H1 (cell line): ENCODE results near the gene YAP1. TPM values are rescaled to one million over a fixed set of nuclear protein-coding genes. Genes with fewer than 3 reads are reported as not detected.

Experiments
- CTCF ChIA-PET: fragments of 300-600 bp; sonication (Branson Sonifier 250); formaldehyde crosslinking; loops from one replicate; lab custom pipeline; 2021; ENCODE audit not compliant: partially characterized antibody; lab: Charles Lee
- POLR2A ChIA-PET: fragments of 300-600 bp; sonication (Branson Sonifier 250); formaldehyde crosslinking; loops from one replicate; lab custom pipeline; 2021; ENCODE audit warnings: inconsistent platforms; ENCODE audit not compliant: partially characterized antibody; lab: Charles Lee
- DNase-seq, 2 experiments: peaks; one replicate each; pipeline versions ENCODE4 v3.0.0 to v3.0.0-alpha.2; 2010 to 2022; ENCODE audit warnings: low spot score in 2 of 2, low read depth in 1 of 2, mixed read lengths in 1 of 2
- FAIRE-seq: peaks from 2 replicates; lab custom pipeline; 2011; peaks lifted over from hg19 to GRCh38; lab: Jason Lieb, UNC
- H2AFZ ChIP-seq: 2 replicates; pipeline ENCODE4 v1.8.1; 2012; ENCODE audit warnings: low read length, inconsistent platforms
- H2AK5ac ChIP-seq: 2 replicates; pipeline ENCODE4 v1.6.1; 2013; ENCODE audit warnings: low read depth, low read length
- H2BK120ac ChIP-seq: replicated peaks from 2 replicates; pipeline ENCODE3; 2013; ENCODE audit warnings: low read depth, low read length, inconsistent platforms
- H2BK12ac ChIP-seq: 2 replicates; pipeline ENCODE4 v1.6.1; 2013; ENCODE audit warnings: low read depth, low read length
- H2BK15ac ChIP-seq: 2 replicates; pipeline ENCODE4 v1.6.1; 2013; ENCODE audit warnings: low read length
- H2BK20ac ChIP-seq: 2 replicates; pipeline ENCODE4 v1.6.1; 2013; ENCODE audit warnings: low read length
- H2BK5ac ChIP-seq: 2 replicates; pipeline ENCODE4 v1.6.1; 2013; ENCODE audit warnings: low read depth, low read length
- H3K14ac ChIP-seq: 2 replicates; pipeline ENCODE4 v1.6.1; 2013; ENCODE audit warnings: inconsistent platforms; ENCODE audit not compliant: insufficient read length
- H3K18ac ChIP-seq: 2 replicates; pipeline ENCODE4 v1.6.1; 2013; ENCODE audit warnings: low read length; ENCODE audit errors: extremely low read depth
- H3K23ac ChIP-seq: 2 replicates; pipeline ENCODE4 v1.6.1; 2013; ENCODE audit warnings: inconsistent platforms; ENCODE audit not compliant: insufficient read length
- H3K23me2 ChIP-seq: 2 replicates; pipeline ENCODE4 v1.6.1; 2013; ENCODE audit warnings: low read depth, low read length
- H3K27ac ChIP-seq: 2 replicates; pipeline ENCODE4 v1.6.1; 2011; ENCODE audit warnings: low read depth, low read length, inconsistent platforms
- H3K27me3 ChIP-seq, 4 experiments: replicated peaks in 1 of 4; 1 replicate in 1 of 4; 2 replicates in 3 of 4; pipeline versions ENCODE4 v1.6.1 to v1.8.1; 2011 to 2013; ENCODE audit warnings: low read length in 3 of 4, mild to moderate bottlenecking in 3 of 4, inconsistent platforms in 2 of 4, mixed read lengths in 2 of 4, moderate library complexity in 1 of 4; ENCODE audit not compliant: control insufficient read depth in 3 of 4, insufficient read depth in 3 of 4; ENCODE audit errors: extremely low read depth in 1 of 4
- H3K36me3 ChIP-seq, 4 experiments: 2 replicates each; pipeline versions ENCODE4 v1.6.1 to v1.8.1; 2011 to 2013; ENCODE audit warnings: mild to moderate bottlenecking in 4 of 4, low read length in 3 of 4, moderate library complexity in 2 of 4, control low read depth in 1 of 4, inconsistent platforms in 1 of 4; ENCODE audit not compliant: insufficient read depth in 4 of 4, control insufficient read depth in 2 of 4
- H3K4ac ChIP-seq: replicated peaks from 2 replicates; pipeline ENCODE3; 2013; ENCODE audit warnings: low read length, low read depth, mixed read lengths, inconsistent platforms; ENCODE audit not compliant: insufficient read length
- H3K4me1 ChIP-seq, 4 experiments: replicated peaks in 1 of 4; 1 replicate in 1 of 4; 2 replicates in 3 of 4; pipeline versions ENCODE4 v1.6.1 to v1.8.1; 2011 to 2013; ENCODE audit warnings: low read length in 3 of 4, inconsistent platforms in 2 of 4, mixed read lengths in 1 of 4; ENCODE audit not compliant: insufficient read depth in 4 of 4, control insufficient read depth in 3 of 4
- H3K4me2 ChIP-seq, 2 experiments: 2 replicates each; pipeline versions ENCODE4 v1.6.1 to v1.8.1; 2011 to 2013; ENCODE audit warnings: low read depth in 2 of 2, low read length in 2 of 2, control low read depth in 1 of 2, inconsistent platforms in 1 of 2, mild to moderate bottlenecking in 1 of 2; ENCODE audit not compliant: insufficient read depth in 1 of 2
- H3K4me3 ChIP-seq, 4 experiments: fragments of 200-600, 300-600 bp in 1 of 4; sonication (generic), shearing (Covaris generic), sonication (Bioruptor Twin) in 1 of 4; 2 replicates each; pipeline versions ENCODE4 v1.5.1 to v1.8.1; 2011 to 2016; ENCODE audit warnings: low read length in 4 of 4, low read depth in 3 of 4, control low read depth in 2 of 4, inconsistent platforms in 2 of 4, mild to moderate bottlenecking in 2 of 4, mixed read lengths in 1 of 4, moderate library complexity in 1 of 4; ENCODE audit not compliant: insufficient read depth in 2 of 4; ENCODE audit errors: extremely low read depth in 1 of 4
- H3K56ac ChIP-seq: replicated peaks from 2 replicates; pipeline ENCODE3; 2013; ENCODE audit warnings: low read depth, mild to moderate bottlenecking, mixed read lengths, low read length, inconsistent platforms; ENCODE audit not compliant: insufficient read length
- H3K79me1 ChIP-seq: 2 replicates; pipeline ENCODE4 v1.6.1; 2013; ENCODE audit warnings: low read depth, low read length, control low read depth
- H3K79me2 ChIP-seq, 2 experiments: 2 replicates each; pipeline versions ENCODE4 v1.6.1 to v1.8.1; 2012 to 2013; ENCODE audit warnings: low read length in 2 of 2, mild to moderate bottlenecking in 2 of 2, inconsistent platforms in 1 of 2; ENCODE audit not compliant: insufficient read depth in 2 of 2, control insufficient read depth in 1 of 2
- H3K9ac ChIP-seq, 4 experiments: replicated peaks in 1 of 4; 1 replicate in 1 of 4; 2 replicates in 3 of 4; pipeline versions ENCODE4 v1.6.1 to v1.8.1; 2011 to 2013; ENCODE audit warnings: low read depth in 3 of 4, low read length in 3 of 4, control low read depth in 2 of 4, mild to moderate bottlenecking in 2 of 4, moderate library complexity in 2 of 4, inconsistent platforms in 1 of 4; ENCODE audit errors: extremely low read depth in 1 of 4
- H3K9me3 ChIP-seq, 2 experiments: 2 replicates each; pipeline versions ENCODE4 v1.6.1 to v1.8.1; 2012 to 2013; ENCODE audit warnings: mild to moderate bottlenecking in 2 of 2, moderate library complexity in 2 of 2, control low read depth in 1 of 2, inconsistent platforms in 1 of 2, low read depth in 1 of 2, low read length in 1 of 2, mixed read lengths in 1 of 2; ENCODE audit not compliant: insufficient read depth in 2 of 2
- H4K20me1 ChIP-seq, 2 experiments: replicated peaks in 1 of 2; 2 replicates each; pipeline versions ENCODE3 to v1.8.1; 2011 to 2013; ENCODE audit warnings: inconsistent platforms in 2 of 2, low read length in 2 of 2, mild to moderate bottlenecking in 1 of 2; ENCODE audit not compliant: insufficient read depth in 2 of 2, control insufficient read depth in 1 of 2
- H4K5ac ChIP-seq: 2 replicates; pipeline ENCODE4 v1.6.1; 2013; ENCODE audit warnings: low read length, low read depth, mixed read lengths, inconsistent platforms; ENCODE audit not compliant: insufficient read length
- H4K8ac ChIP-seq: 2 replicates; pipeline ENCODE4 v1.8.0; 2013; ENCODE audit warnings: mild to moderate bottlenecking, moderate library complexity, low read length, inconsistent platforms; ENCODE audit not compliant: insufficient read depth; ENCODE audit errors: extremely low read depth
- H4K91ac ChIP-seq: replicated peaks from 2 replicates; pipeline ENCODE3; 2013; ENCODE audit warnings: low read length, mixed read lengths, inconsistent platforms; ENCODE audit not compliant: insufficient read length
- BRCA1 ChIP-seq: IDR thresholded peaks from 2 replicates; pipeline ENCODE4 v1.6.1; 2012; ENCODE audit warnings: low read depth, low read length, improper control_type of control experiment
- WGBS, 2 experiments: shearing (Covaris generic) in 1 of 2; methylation state at CpG; one replicate each; pipeline versions ENCODE4 v1.1.6 to v1.1.7; 2013 to 2015; ENCODE audit warnings: low lambda C conversion rate in 2 of 2, mixed read lengths in 2 of 2, inconsistent platforms in 1 of 2, low coverage in 1 of 2, missing lambda C conversion rate in 1 of 2; ENCODE audit not compliant: insufficient replicate concordance in 2 of 2, insufficient coverage in 1 of 2, insufficient read length in 1 of 2; ENCODE audit errors: extremely low coverage in 1 of 2, missing lambda C conversion rate in 1 of 2; 5-methylcytosine and 5-hydroxymethylcytosine counted together
- polyA plus RNA-seq, 7 experiments: library from polyadenylated mRNA; depleted of rRNA in 3 of 7; stranded (reverse) in 5 of 7; unstranded in 2 of 7; fragments of >200 nt in 5 of 7; fragments of 200-250 nt in 2 of 7; gene quantifications; 1 replicate in 5 of 7; 2 replicates in 1 of 7; 4 replicates in 1 of 7; pipeline versions ENCODE4 v1.2.1 to v1.2.3, GENCODE V29; 2011 to 2013; ENCODE audit warnings: missing spikeins in 2 of 7, mixed read lengths in 2 of 7
- total RNA-seq: library from RNA; stranded (reverse); fragmentation: NEBNext Ultra II Directional; extraction: Animal tissue kit (Norgen Biotek cat#: 25700); gene quantifications from 2 replicates; pipeline ENCODE4 v1.2.1, GENCODE V29; 2021

The YAP1 gene
- total and polyA plus RNA-seq, 2 of the 8 experiments (the other 6 are each of a cell fraction or from before 2014, with no cell fraction given), result 62.0 to 108 TPM

DNA sequence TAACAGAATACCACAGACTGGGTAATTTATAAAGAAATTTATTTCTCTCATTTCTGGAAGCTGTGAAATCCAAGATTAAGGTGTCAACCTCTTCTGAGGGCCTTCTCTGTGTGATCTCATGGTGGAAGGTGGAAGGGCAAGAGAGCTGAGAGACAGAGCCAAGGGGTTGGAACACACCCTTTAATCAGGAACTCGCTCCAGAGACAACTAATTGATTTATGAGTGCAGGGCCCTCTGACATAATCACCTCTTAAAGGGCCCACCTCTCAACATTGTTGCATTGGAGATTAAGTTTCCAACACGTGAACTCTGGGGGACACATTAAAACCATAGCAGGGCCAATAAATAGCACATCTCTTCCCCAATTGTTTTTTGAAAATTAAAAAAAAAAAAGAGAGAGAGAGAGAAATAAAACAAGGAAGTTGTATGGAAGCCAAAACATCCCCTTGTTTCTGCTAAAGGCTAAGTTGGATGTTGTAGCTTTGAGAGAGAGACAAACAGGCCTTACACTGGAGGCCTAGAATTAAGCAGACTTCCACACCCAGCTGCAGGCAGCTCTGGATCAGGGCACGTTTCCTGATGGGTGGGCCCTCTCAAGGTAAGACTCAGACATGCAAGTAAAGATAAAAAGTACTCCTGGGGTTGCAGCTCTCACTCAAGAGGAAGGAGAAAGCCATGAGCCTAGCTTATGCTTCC lies 142.9 kb downstream of the YAP1 start:
- Histone ChIP-seq H2BK15ac (no peak overlapping the region), H3K23ac (no peak overlapping the region), H3K4ac (no peak overlapping the region)
- DNase-seq, result no peak
- 73% methylated on average over 3 of the region's 3 CpGs; no CpG with 5 or more reads in 1 of the 2 experiments for WGBS, 2 experiments
- TF ChIP-seq BRCA1, result no peak
- TF ChIP-seq, all 59 proteins: peak for 0
- no peak overlapping the region for H2BK120ac ChIP-seq
- H3K23me2 ChIP-seq, result no peaks in the 10 kb centered on the region
- no peaks in the 10 kb centered on the region for H3K79me2 ChIP-seq
- H3K9me3 ChIP-seq, result no peaks in the 10 kb centered on the region
- H3K27ac ChIP-seq, result no peak overlapping the region
- H2AFZ ChIP-seq, result 0 out of 2 replicates have a peak overlapping the region, but pooled peaks have one; percentile 6
- no peaks in the 10 kb centered on the region for H4K20me1 ChIP-seq
- no peak overlapping the region for H2BK5ac ChIP-seq
- H3K36me3 ChIP-seq, result no peaks in the 10 kb centered on the region
- POLR2A ChIA-PET, result interaction anchor here (1.4 kb wide), 1 partner anchor 15 kb away, joined by 3 read pairs; no protein-coding TSS in a partner anchor
- H3K56ac ChIP-seq, result no peak overlapping the region
- no peak overlapping the region for H4K5ac ChIP-seq
- no peak overlapping the region for H2BK20ac ChIP-seq
- H4K8ac ChIP-seq, result no peak overlapping the region
- no peak overlapping the region for H2AK5ac ChIP-seq
- no peaks in the 10 kb centered on the region for H3K79me1 ChIP-seq
- H3K18ac ChIP-seq, result no peak overlapping the region
- no peak overlapping the region for H3K4me3 ChIP-seq
- no peaks in the 10 kb centered on the region for H3K27me3 ChIP-seq
- H3K14ac ChIP-seq, result no peak overlapping the region
- H4K91ac ChIP-seq, result no peak overlapping the region
- H3K9ac ChIP-seq, result no peak overlapping the region
- CTCF ChIA-PET, result interaction anchor here (0.5 to 3.7 kb wide), 34 partner anchors 8 to 734 kb away, joined by 3 to 36 read pairs (median 4); no protein-coding TSS in a partner anchor
- H2BK12ac ChIP-seq, result no peak overlapping the region
- no peaks in the 10 kb centered on the region; a peak in 1 of 7 replicates for H3K4me1 ChIP-seq
- no peak overlapping the region for H3K4me2 ChIP-seq
- peak; percentile 36 for FAIRE-seq
